ENCODE results near the gene NKIRAS1. TPM values are rescaled to one million over a fixed set of nuclear protein-coding genes. Genes with fewer than 3 reads are reported as not detected.

Gene NKIRAS1
- 8.2 and 11.9 TPM in 2 replicates for total RNA-seq (2014; rRNA removed; shearing (Covaris generic))

- DNase-seq (ENCODE audit: low spot score): peak; percentile 94
Measured at GRCh38 chr3:23916886-23917678, at the start of gene NKIRAS1, which contains the start of gene RPL15. Gene NKIRAS1, minus strand, starts transcription at chr3:23916990. Its CDS starts 6,086 bp downstream, at chr3:23910904. Gene RPL15, plus strand, starts transcription at chr3:23917132. Its CDS starts 728 bp downstream, at chr3:23917860.

GRCh38 chr3:23966328-23966727 is 49.5 kb upstream of the NKIRAS1 start:
- no peak for DNase-seq (ENCODE audit: low spot score)

- DNase-seq (ENCODE audit: low spot score): no peak
Measured at GRCh38 chr3:23964537-23965235, 47.9 kb upstream of the NKIRAS1 start.

- no peak for DNase-seq (ENCODE audit: low spot score)
Measured at GRCh38 chr3:23961913-23962312, 45.1 kb upstream of the NKIRAS1 start.

GRCh38 chr3:23961066-23961465 is 44.3 kb upstream of the NKIRAS1 start:
- DNase-seq (ENCODE audit: low spot score): no peak

- no peak for DNase-seq (ENCODE audit: low spot score)
Measured at GRCh38 chr3:23960649-23961048, 43.9 kb upstream of the NKIRAS1 start.

GRCh38 chr3:23959135-23959900 is 42.5 kb upstream of the NKIRAS1 start:
- peak; percentile 48 for DNase-seq (ENCODE audit: low spot score)

GRCh38 chr3:23956701-23957100 is 39.9 kb upstream of the NKIRAS1 start:
- DNase-seq (ENCODE audit: low spot score): no peak

GRCh38 chr3:23954144-23954543 is 37.4 kb upstream of the NKIRAS1 start:
- no peak for DNase-seq (ENCODE audit: low spot score)

- no peak for DNase-seq (ENCODE audit: low spot score)
Measured at GRCh38 chr3:23953523-23953922, 36.7 kb upstream of the NKIRAS1 start.

GRCh38 chr3:23952646-23953045 is 35.9 kb upstream of the NKIRAS1 start:
- DNase-seq (ENCODE audit: low spot score): no peak

GRCh38 chr3:23950293-23950692 is 33.5 kb upstream of the NKIRAS1 start:
- DNase-seq (ENCODE audit: low spot score): no peak

- DNase-seq (ENCODE audit: low spot score): no peak
Measured at GRCh38 chr3:23949784-23950183, 33.0 kb upstream of the NKIRAS1 start.

GRCh38 chr3:23948761-23949160 is 32.0 kb upstream of the NKIRAS1 start:
- no peak for DNase-seq (ENCODE audit: low spot score)

GRCh38 chr3:23945913-23946687 is 29.3 kb upstream of the NKIRAS1 start:
- peak; percentile 83 for DNase-seq (ENCODE audit: low spot score)

- DNase-seq (ENCODE audit: low spot score): no peak
Measured at GRCh38 chr3:23945663-23945912, 28.8 kb upstream of the NKIRAS1 start.

GRCh38 chr3:23944861-23945662 is 28.3 kb upstream of the NKIRAS1 start, which contains the start of gene NR1D2:
Gene NR1D2, plus strand, starts transcription at chr3:23945286. Its CDS starts 293 bp downstream, at chr3:23945579.
- DNase-seq (ENCODE audit: low spot score): peak; percentile 51

- no peak for DNase-seq (ENCODE audit: low spot score)
Measured at GRCh38 chr3:23944007-23944783, 27.4 kb upstream of the NKIRAS1 start.

- peak; percentile 25 for DNase-seq (ENCODE audit: low spot score)
Measured at GRCh38 chr3:23942546-23942945, 25.8 kb upstream of the NKIRAS1 start.

GRCh38 chr3:23941440-23941839 is 24.6 kb upstream of the NKIRAS1 start:
- DNase-seq (ENCODE audit: low spot score): no peak
